OCI-LY3 (cell line): Measurements from ENCODE around the gene RNF2.

Experiments used
- H2AFZ ChIP-seq: fragments of 200-600, 300-600 bp; shearing (Covaris generic); 2 replicates; pipeline ENCODE4 v1.6.0; 2014; ENCODE audit warnings: antibody characterized with exemption, low read depth, low read length
- H3K27ac ChIP-seq: fragments of 200-600, 300-600 bp; sonication (generic); 2 replicates; pipeline ENCODE4 v1.5.1; 2014; ENCODE audit warnings: mild to moderate bottlenecking, low read length, moderate library complexity, mixed read lengths
- H3K27me3 ChIP-seq: fragments of 200-600, 300-600 bp; sonication (generic); 2 replicates; pipeline ENCODE4 v1.6.1; 2014; ENCODE audit warnings: low read depth, low read length, mixed read lengths
- H3K36me3 ChIP-seq: fragments of 200-600, 300-600 bp; sonication (generic); replicated peaks from 2 replicates; pipeline ENCODE3; 2014; ENCODE audit warnings: low read depth, low read length, mixed read lengths
- H3K4me1 ChIP-seq: fragments of 300-600, 200-600 bp; sonication (generic); 2 replicates; pipeline ENCODE4 v1.6.1; 2014; ENCODE audit warnings: low read length, mixed read lengths
- H3K4me2 ChIP-seq: fragments of 200-600, 300-600 bp; sonication (generic); 2 replicates; pipeline ENCODE4 v1.6.1; 2014; ENCODE audit warnings: low read length, mixed read lengths
- H3K4me3 ChIP-seq: fragments of 300-600, 200-600 bp; sonication (generic); 2 replicates; pipeline ENCODE4 v1.5.1; 2014; ENCODE audit warnings: antibody characterized with exemption, mild to moderate bottlenecking, low read length, moderate library complexity
- H3K79me2 ChIP-seq: fragments of 300-600, 200-600 bp; shearing (Covaris generic); 2 replicates; pipeline ENCODE4 v1.6.1; 2014; ENCODE audit warnings: mild to moderate bottlenecking, low read length, mixed read lengths
- H3K9ac ChIP-seq: fragments of 300-600, 200-600 bp; shearing (Covaris generic); 2 replicates; pipeline ENCODE4 v1.6.0; 2014; ENCODE audit warnings: mild to moderate bottlenecking, low read length, moderate library complexity
- H3K9me3 ChIP-seq: fragments of 200-600, 300-600 bp; shearing (Covaris generic); 2 replicates; pipeline ENCODE4 v1.6.1; 2014; ENCODE audit warnings: low read length, mixed read lengths; ENCODE audit not compliant: insufficient read depth
- H4K20me1 ChIP-seq: fragments of 200-600, 300-600 bp; sonication (generic); 2 replicates; pipeline ENCODE4 v1.6.1; 2016; ENCODE audit warnings: low read length, mixed read lengths; ENCODE audit not compliant: insufficient read depth
- CTCF ChIP-seq: fragments of 200-600, 300-600 bp; sonication (generic); IDR thresholded peaks from 2 replicates; pipeline ENCODE4 v1.5.1; 2014; ENCODE audit warnings: antibody characterized with exemption, low read length, low read depth
- EZH2phosphoT487 ChIP-seq: fragments of 200-600 bp; shearing (Covaris generic); IDR thresholded peaks from 2 replicates; pipeline ENCODE4 v1.6.1; 2018; ENCODE audit warnings: antibody characterized with exemption, mixed run types, low read depth

Gene RNF2

GRCh38 chr1:185075476-185075875 lies 30.1 kb downstream of the RNF2 start:
- TF ChIP-seq EZH2phosphoT487, result no peak
- no peak for TF ChIP-seq CTCF
- Histone ChIP-seq H3K27me3 (no peaks in the 10 kb centered on the region), H3K36me3 (peaks cover 4% of the 10 kb centered on the region), H3K9ac (no peak overlapping the region), H3K4me2 (no peak overlapping the region), H3K79me2 (peaks cover 83% of the 10 kb centered on the region), H3K9me3 (no peaks in the 10 kb centered on the region), H3K4me1 (no peaks in the 10 kb centered on the region), H4K20me1 (peaks cover 19% of the 10 kb centered on the region), H3K4me3 (no peak overlapping the region), H3K27ac (no peak overlapping the region), H2AFZ (no peak overlapping the region)

GRCh38 chr1:185077374-185077773 lies 32.0 kb downstream of the RNF2 start:
- Histone ChIP-seq H3K36me3 (no peaks in the 10 kb centered on the region), H3K9me3 (no peaks in the 10 kb centered on the region), H3K79me2 (peaks cover 81% of the 10 kb centered on the region), H3K4me3 (no peak overlapping the region), H3K4me2 (no peak overlapping the region), H3K9ac (no peak overlapping the region), H3K27ac (no peak overlapping the region), H3K27me3 (no peaks in the 10 kb centered on the region), H2AFZ (no peak overlapping the region), H3K4me1 (no peaks in the 10 kb centered on the region), H4K20me1 (peaks cover 9% of the 10 kb centered on the region; the same call in 1 of the 2 replicates)
- TF ChIP-seq CTCF (no peak), EZH2phosphoT487 (no peak)

GRCh38 chr1:185080422-185080821 lies 35.1 kb downstream of the RNF2 start:
- no peak overlapping the region for H3K27ac ChIP-seq
- H3K27me3 ChIP-seq, result no peaks in the 10 kb centered on the region
- H3K9ac ChIP-seq, result no peak overlapping the region
- TF ChIP-seq EZH2phosphoT487 (no peak), CTCF (no peak)
- H3K4me1 ChIP-seq, result no peaks in the 10 kb centered on the region
- peaks cover 5% of the 10 kb centered on the region for H4K20me1 ChIP-seq
- H3K79me2 ChIP-seq, result peaks cover 79% of the 10 kb centered on the region
- no peaks in the 10 kb centered on the region for H3K36me3 ChIP-seq
- no peak overlapping the region for H2AFZ ChIP-seq
- H3K9me3 ChIP-seq, result no peaks in the 10 kb centered on the region
- H3K4me2 ChIP-seq, result no peak overlapping the region
- H3K4me3 ChIP-seq, result no peak overlapping the region

- Histone ChIP-seq H3K4me3 (no peak overlapping the region), H3K27me3 (no peaks in the 10 kb centered on the region), H3K9me3 (no peaks in the 10 kb centered on the region), H4K20me1 (peaks cover 5% of the 10 kb centered on the region), H3K36me3 (peaks cover 11% of the 10 kb centered on the region), H3K9ac (no peak overlapping the region), H3K27ac (no peak overlapping the region), H3K4me1 (no peaks in the 10 kb centered on the region), H2AFZ (no peak overlapping the region), H3K79me2 (peaks cover 65% of the 10 kb centered on the region), H3K4me2 (no peak overlapping the region)
- TF ChIP-seq CTCF, result no peak
- TF ChIP-seq EZH2phosphoT487, result no peak
Measured at GRCh38 chr1:185083818-185084217, 38.5 kb downstream of the RNF2 start.
